Body of pancreas (tissue), 4 donors: ENCODE measurements around the gene MEN1.

Experiments
- CTCF ChIP-seq, 7 experiments: fragments of 450-650 bp in 4 of 7; fragments of 200-600 bp in 3 of 7; sonication (generic) in 3 of 7; IDR thresholded peaks; one replicate each; pipeline ENCODE4 v1.5.1; 2016 to 2019; ENCODE audit warnings: antibody characterized with exemption in 7 of 7
- POLR2A ChIP-seq, 3 donors: fragments of 450-650 bp; IDR thresholded peaks; one replicate each; pipeline ENCODE4 v1.6.1; 2016; ENCODE audit warnings: antibody characterized with exemption in 3 of 3, mild to moderate bottlenecking in 2 of 3

DNA sequence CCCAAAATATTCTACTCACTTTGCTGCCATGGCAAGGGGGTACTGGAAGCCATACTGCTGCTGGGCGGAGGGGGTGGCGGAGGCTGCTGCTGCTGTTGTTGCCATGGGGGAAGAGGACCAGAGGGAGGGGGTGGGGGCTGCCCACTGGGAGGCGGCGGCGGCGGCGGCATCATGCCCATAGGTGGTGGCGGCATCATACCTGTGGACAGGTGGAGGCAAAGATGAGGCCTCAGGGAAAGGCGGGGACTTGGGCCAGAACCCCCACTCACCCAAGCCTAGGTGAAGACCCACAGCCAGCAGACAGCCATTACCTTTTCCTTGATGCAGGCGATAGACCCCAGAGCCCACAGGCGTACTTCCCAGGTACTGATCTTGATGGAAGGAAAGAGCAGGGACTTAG is 43.5 kb downstream of the MEN1 start:
- TF ChIP-seq CTCF (IDR thresholded peaks at IDR 0.05) (no peak), POLR2A (IDR thresholded peaks at IDR 0.05) (no peak)
